Stimulated activated CD8-positive, alpha-beta memory T cell treated with anti-CD3 and anti-CD28 coated beads, Interleukin-12 subunit alpha, Interleukin-12 subunit beta, amount 100 ng/mL, for 24 hours (primary cell): ENCODE data around the gene CCBE1.
"Not testable (repeated sequence)": the region's sequence is repeated elsewhere in the genome, so short reads cannot be mapped to it uniquely, and the experiment has no call there.

Source experiments
- DNase-seq: peaks from one replicate; pipeline ENCODE4 v3.0.0-alpha.2; 2020; ENCODE audit errors: extremely low read depth

Gene CCBE1

DNA sequence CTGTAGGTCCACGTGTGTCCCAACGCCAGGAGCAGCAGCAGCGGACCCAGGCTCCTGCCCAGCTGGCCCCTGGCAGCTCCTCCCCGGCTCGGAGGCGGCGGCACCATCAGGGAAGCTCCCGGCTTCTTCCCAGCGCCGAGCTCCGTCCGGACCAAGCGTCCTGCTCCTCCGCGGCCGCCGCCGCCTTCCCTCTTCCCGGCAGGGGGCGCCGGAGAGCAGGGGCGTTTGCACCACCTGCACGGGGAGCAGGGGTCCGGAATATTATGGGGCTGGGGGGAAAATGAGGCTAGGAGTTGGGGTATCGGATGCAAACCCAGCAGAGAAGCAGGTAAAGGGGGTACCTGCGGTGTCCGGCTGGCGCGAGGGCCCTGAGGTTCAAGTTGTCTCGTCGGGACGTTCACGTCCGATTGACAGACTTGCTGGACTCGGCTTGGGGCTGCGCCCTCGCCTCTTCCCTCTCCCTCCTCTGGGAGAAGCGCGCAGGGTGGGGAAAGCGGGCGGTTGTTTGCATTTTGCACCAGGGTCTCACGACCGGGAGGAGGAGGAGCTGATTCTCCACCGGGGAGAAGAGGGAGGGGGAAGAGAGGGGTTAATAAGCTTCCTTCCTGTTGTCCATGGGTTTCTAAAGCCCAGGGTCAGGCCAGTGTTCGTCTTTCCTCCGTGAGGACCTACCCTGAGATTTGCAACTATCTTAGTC lies at the start of gene CCBE1:
Gene CCBE1 (minus strand): TSS at position 188 of the 697 bp plus-strand sequence.
- no peak for DNase-seq

DNA sequence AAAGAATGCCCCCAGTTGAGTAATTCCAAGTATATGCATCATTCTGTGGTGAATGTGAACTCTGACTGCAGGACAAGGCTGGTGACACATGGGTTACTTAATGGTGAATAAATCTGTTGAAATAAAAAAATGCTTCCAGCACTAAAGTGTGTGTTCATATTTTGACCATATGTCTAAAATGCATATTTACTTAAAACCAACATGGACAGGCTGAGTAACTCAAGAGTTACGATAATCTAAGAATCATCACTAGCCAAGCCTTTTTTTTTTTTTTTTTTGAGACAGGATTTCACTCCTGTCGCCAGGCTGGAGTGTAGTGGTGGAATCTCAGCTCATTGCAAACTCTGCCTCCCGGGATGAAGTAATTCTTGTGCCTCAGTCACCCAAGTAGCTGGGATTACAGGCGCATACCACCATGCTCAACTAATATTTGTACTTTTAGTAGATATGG lies 47.1 kb upstream of the CCBE1 start:
- DNase-seq, result no peak

- no peak for DNase-seq
Observed at GRCh38 chr18:59743566-59743965, 46.3 kb upstream of the CCBE1 start.

GRCh38 chr18:59742325-59743111 lies 45.3 kb upstream of the CCBE1 start:
- no peak for DNase-seq

GRCh38 chr18:59740141-59740540 lies 42.9 kb upstream of the CCBE1 start:
- DNase-seq, result no peak

GRCh38 chr18:59737776-59738300 lies 40.6 kb upstream of the CCBE1 start:
- no peak for DNase-seq

- DNase-seq, result not testable (repeated sequence)
Observed at GRCh38 chr18:59737335-59737734, 40.1 kb upstream of the CCBE1 start.

DNA sequence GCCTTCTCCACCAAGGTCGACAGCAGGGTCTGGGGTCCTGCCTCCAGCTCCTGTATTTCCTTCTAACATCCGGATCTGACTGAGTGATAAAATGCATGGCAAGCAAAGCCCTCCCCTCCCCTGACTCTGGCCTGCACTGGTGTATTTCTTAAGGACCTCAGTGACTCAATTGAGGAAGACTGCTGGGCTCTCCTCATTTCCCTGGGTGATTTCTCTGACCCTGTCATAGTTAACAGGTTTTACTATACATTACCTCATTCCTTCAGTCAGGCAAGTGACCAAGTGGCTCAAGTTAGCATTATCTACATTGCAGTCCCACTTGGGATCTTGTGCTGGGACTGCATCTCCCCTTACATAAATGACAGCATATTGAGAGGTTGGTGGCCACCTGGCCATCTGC lies 38.8 kb upstream of the CCBE1 start:
- no peak for DNase-seq

- no peak for DNase-seq
Observed at GRCh38 chr18:59735269-59735860, 38.1 kb upstream of the CCBE1 start.

GRCh38 chr18:59733421-59733820 lies 36.2 kb upstream of the CCBE1 start:
- DNase-seq, result no peak

- DNase-seq, result no peak
Observed at GRCh38 chr18:59730896-59731295, 33.7 kb upstream of the CCBE1 start.

GRCh38 chr18:59729781-59730180 lies 32.6 kb upstream of the CCBE1 start:
- DNase-seq, result no peak

- no peak for DNase-seq
Observed at GRCh38 chr18:59728816-59729215, 31.6 kb upstream of the CCBE1 start.

- no peak for DNase-seq
Observed at GRCh38 chr18:59725142-59725541, 27.9 kb upstream of the CCBE1 start.

DNA sequence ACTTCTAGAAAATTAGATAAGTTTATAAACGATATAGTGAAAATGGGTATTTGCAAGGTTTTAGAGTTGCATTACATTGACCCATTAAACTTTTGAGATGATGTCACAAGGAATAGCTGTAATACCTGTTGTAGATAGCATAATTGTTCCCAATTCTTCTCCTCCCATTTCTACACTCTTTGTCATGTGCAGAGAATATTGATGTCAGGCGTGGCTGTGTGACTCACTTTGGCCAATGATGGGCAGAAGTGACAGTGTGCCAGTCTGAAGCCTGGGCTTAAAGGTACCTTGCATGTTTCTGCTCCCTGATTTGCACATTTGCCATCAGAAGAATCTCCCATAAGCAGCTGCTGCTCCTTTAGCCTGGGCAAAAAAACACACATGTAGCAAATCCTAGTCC lies 26.9 kb upstream of the CCBE1 start:
- DNase-seq, result no peak

- DNase-seq, result no peak
Observed at GRCh38 chr18:59721931-59722330, 24.7 kb upstream of the CCBE1 start.

DNA sequence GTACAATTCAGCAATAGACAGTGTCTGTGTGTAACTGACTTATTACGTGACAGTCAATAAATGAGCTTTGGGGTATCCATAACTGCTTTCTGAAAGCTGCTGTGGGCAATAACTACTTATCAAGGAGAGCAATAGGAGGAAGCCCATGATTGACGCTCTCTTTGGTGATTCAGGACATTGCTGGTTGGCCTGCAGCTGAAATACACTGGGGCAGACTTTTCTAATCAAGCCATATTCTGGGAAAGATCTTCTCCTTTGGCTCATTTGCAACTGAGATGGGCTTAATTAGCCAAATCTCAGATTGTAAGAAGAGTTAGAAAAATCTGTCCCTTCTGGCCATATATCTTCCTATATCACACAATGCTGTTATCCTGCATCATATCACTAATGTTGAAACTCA lies 24.0 kb upstream of the CCBE1 start:
- DNase-seq, result no peak

DNA sequence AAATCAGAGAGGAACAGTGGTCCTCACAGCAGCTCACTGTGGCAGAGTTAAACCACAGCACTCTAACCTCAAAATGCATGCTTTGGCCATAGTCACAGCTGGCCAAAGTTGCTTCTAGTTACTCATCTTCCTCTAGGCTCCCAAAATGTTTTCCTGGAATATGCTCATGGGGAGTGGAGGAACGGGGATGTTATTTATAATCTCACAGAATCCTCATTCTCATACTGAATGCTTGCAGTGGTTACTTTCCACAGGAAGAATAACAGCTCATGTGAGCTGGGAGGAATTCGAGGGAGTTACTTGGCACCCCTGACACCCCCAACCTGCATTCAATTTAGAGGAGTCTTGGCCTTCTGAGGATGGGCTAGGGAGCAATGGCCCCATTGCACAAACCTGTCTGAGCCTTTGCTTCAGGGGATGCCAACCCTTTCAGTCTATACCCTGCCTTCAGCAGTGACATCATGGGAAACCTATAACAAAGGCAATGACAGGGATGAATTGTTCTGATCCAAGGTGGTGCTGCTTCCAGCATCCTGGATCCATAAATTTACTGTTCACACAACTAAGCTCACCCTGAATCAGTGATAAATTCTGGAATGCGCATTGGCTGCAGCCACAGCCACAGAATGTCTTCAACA lies 22.4 kb upstream of the CCBE1 start:
- no peak for DNase-seq

GRCh38 chr18:59718464-59719157 lies 21.4 kb upstream of the CCBE1 start:
- DNase-seq, result no peak

DNA sequence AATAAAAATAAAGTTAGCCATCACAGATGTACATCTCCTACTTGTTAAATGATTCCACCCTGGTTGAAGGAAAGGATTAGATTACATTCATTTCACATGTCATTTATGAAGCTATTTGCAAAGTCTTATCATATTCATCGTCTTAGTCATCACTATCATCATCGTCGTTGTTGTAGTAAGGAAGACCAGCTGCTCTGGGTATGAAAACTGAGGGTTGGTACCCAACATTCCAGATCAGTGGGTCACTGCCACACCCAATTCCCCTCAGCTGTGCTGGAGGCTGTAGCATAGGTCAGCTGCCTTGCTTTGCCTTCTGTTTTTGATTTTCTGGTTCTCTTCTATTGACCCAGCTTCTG lies 20.9 kb upstream of the CCBE1 start:
- no peak for DNase-seq

DNA sequence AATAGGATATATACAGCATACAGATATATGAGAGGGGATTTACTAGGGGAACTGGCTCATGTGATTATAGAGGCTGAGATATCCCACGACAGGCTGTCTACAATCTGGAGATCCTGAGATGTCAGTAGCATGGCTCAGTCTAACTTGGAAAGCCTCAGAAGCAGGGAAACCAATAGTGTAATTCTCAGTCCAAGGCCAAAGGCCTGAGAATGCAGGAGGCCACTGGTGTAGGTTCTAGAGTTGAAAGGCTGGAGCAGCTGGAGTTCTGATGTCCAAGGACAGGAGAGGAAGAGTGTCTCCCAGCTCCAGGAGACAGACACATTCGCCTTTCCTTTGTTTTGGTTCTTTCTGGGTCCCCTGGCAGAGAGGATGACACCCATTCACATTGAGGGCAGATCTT lies 20.1 kb upstream of the CCBE1 start:
- no peak for DNase-seq

DNA sequence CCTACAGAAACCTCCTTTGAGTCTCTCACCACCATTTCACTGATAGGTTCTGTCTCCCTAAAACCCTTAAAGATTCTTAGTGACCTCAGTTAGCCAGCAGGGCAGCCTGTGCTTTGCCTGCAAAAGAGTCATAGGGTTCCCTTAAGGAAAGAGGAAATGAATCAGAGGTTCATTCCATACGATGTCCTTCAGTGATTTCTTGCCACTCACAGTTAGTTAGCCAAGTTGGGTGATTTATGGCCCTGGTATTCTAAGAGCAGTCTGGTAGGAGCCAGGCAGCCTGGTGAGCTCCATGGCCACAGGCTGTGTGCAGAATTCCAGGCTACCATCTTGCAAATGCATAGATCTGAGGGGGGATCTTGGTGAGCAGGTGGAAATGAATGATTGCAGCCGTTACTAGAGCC lies 18.7 kb upstream of the CCBE1 start:
- no peak for DNase-seq
